Body of pancreas (tissue), 4 donors: ENCODE data around the gene GRIA4.

Experiments
- CTCF ChIP-seq, 7 experiments: fragments of 450-650 bp in 4 of 7; fragments of 200-600 bp in 3 of 7; sonication (generic) in 3 of 7; IDR thresholded peaks; one replicate each; pipeline ENCODE4 v1.5.1; 2016 to 2019; ENCODE audit warnings: antibody characterized with exemption in 7 of 7
- POLR2A ChIP-seq, 3 donors: fragments of 450-650 bp; IDR thresholded peaks; one replicate each; pipeline ENCODE4 v1.6.1; 2016; ENCODE audit warnings: antibody characterized with exemption in 3 of 3, mild to moderate bottlenecking in 2 of 3

- TF ChIP-seq CTCF (IDR thresholded peaks at IDR 0.05) (no peak), POLR2A (IDR thresholded peaks at IDR 0.05) (no peak)
Observed at GRCh38 chr11:105907319-105907718, 297.4 kb downstream of the GRIA4 start.
